Fibroblast of pulmonary artery (primary cell): ENCODE data around the gene S100A3.
A peak's percentile ranks its signal among the peaks of the same experiment; 100 is the strongest.

ENCODE experiments used
- DNase-seq: peaks from one replicate; pipeline ENCODE4 v3.0.0-alpha.2; 2010; ENCODE audit warnings: low read depth
- H3K4me3 ChIP-seq: replicated peaks from 2 replicates; pipeline ENCODE4 v1.5.1; 2011; ENCODE audit warnings: low read depth, mild to moderate bottlenecking, control low read depth, low read length, moderate library complexity
- TF ChIP-seq, protein P1 (sequence below): IDR thresholded peaks from 2 replicates; pipeline ENCODE4 v1.5.1; 2011; ENCODE audit warnings: mild to moderate bottlenecking, control low read depth, low read length, inconsistent platforms; ENCODE audit errors: missing control alignments

S100A3 gene

DNA sequence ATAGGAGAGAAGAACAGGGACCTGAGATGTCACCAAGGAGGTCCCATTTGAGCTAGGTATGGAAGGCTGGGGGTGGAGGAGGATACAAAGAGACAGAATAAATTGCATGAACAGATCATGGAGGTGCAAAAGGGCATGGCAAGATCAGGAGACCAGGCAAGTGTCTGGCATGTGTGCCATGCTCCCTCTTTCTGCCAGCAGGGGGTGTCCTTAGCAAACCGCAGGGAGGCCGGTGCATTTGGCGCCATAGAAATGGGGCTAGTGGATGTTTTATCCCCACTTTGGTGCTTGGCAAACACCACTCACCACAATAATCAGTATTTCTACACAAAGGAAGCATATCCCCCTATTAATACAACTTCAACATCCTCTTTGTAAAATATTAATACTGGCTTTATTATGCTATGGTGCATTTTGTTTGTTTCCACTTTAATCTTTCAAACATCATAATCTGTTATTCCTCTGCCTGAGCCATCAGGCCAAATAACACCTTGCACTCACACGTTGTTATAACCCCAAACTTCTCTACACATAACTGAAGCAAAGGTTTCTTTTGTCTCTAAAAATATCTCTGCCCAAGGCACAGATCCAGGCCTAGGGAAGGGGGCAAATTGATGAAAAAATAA, 39.2 kb downstream of the S100A3 start:
- no peak for DNase-seq
- TF ChIP-seq, protein P1, sequence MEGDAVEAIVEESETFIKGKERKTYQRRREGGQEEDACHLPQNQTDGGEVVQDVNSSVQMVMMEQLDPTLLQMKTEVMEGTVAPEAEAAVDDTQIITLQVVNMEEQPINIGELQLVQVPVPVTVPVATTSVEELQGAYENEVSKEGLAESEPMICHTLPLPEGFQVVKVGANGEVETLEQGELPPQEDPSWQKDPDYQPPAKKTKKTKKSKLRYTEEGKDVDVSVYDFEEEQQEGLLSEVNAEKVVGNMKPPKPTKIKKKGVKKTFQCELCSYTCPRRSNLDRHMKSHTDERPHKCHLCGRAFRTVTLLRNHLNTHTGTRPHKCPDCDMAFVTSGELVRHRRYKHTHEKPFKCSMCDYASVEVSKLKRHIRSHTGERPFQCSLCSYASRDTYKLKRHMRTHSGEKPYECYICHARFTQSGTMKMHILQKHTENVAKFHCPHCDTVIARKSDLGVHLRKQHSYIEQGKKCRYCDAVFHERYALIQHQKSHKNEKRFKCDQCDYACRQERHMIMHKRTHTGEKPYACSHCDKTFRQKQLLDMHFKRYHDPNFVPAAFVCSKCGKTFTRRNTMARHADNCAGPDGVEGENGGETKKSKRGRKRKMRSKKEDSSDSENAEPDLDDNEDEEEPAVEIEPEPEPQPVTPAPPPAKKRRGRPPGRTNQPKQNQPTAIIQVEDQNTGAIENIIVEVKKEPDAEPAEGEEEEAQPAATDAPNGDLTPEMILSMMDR, result peak; percentile 62
- no peak overlapping the region for H3K4me3 ChIP-seq

DNA sequence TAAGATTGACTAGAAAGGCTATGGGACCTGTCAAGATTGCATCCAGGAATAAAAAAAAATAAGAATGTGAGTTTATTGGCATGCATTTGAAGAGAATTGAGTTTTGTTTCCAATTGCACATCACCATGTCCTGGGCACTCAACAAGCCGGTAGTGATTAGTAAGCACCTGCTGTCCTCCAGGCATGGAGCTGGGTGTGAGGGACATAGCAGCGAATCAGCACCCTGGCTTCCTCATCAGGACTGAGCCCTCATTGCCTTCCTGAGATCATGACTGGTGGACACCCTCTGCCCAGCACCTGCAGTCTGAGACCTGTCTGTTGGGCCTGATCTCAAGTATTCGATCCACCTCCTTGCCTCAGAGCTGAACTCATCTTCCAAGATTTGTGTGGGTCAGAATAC, 40.0 kb downstream of the S100A3 start:
- H3K4me3 ChIP-seq, result no peak overlapping the region
- DNase-seq, result no peak
- TF ChIP-seq, protein P1, result no peak

DNA sequence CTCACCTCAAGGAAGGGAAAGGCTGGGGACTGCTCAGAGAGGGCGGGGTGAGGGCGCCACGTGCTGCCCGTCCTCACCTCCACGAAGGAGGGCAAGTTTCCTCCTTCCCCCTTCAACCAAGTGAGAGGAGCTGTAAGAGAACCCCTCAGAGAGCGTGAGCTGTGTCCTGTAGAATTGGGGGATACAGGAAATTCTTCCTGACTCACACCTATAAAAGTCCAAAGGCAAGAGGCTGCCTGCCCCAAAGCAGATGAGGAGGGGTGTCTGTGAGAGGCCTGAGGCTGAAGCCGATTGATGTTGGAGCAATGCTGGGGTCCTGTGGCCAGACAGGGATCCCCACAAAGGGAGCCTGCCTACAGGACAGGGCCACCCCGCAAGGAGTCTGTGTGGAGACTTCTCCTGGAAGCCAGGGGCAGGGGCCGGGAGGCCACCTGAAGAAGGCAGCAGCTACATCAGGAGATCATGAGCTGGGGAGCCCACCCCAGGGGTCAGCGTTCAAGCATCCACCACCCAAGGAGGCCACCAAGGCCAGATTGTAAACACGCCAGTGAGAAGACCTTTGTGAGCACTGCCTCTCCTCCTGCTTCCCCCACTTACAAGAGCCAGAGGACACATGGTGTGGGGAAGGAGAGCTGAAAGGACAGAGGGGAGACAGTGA, 41.0 kb downstream of the S100A3 start:
- no peak overlapping the region for H3K4me3 ChIP-seq
- TF ChIP-seq, protein P1, result no peak
- DNase-seq, result no peak

DNA sequence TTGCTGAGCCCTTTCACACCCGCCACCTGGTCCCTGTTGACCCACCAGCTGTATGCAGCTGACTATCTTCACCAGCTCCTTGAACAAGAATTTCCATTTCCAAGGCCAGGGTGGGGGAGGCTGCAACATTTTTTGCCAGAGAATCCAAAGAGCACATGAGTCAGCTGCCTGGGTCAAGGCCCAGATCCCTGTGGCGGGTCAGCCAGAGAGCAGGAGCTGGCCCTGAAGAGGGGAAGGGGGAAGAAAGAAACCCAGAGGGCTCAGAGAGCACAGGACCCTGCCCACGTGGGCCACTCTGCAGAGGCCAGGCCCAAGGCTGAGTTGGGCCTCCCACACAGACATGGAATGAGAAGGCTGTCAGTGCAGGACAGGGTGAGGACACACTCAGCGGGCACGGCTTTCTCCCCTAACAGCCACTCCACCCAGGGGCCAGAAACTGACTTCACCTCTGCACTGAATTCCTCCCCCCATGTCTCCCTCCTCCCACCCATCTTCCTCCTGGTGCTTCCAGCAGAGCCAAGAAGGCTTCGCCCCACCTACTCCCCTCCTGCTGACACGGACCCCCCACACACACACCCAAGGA, 42.1 kb downstream of the S100A3 start:
- DNase-seq, result peak; percentile 94
- TF ChIP-seq, protein P1, result no peak
- peak overlapping the region; percentile 10 for H3K4me3 ChIP-seq

DNA sequence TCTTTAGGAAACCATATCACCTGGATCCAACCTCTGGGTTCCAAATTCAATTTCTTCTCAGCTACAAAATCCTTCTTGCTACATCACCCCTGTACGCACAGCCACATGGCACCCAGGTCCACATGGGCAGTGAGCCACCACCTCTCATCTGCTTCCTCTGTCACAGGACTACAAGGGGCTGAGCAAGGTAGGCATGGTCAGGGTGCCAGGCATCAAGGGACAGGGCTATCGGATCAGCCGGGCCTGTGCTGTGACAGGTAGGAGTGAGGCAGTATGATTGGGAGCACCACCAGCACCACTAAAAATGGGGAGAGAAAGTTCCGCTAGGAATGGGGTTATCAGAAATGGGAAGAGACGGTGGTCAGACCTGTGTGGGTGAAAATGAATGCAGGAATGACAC, 42.7 kb downstream of the S100A3 start:
- TF ChIP-seq, protein P1, result no peak
- DNase-seq, result no peak
- H3K4me3 ChIP-seq, result no peak overlapping the region

DNA sequence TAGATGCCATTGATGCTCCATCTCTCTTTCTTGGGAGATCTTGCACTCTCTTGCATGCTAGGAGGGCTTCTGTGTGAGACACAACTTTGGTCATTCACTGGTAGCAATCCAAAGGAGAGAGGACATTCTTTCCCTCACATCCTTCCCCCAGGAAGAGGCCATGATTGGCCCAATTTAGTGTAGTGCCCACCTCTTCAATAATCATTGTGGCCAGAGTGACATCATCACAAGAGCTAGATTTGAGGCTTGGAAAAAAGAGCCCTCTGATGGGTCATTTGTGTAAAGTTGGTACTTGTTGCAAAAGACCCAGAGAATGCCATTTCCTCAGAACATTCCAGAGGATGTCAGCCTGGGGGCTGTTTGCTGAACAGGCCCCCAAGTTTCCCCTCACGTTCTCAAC, 43.5 kb downstream of the S100A3 start:
- TF ChIP-seq, protein P1, result no peak
- peak; percentile 23 for DNase-seq
- no peak overlapping the region for H3K4me3 ChIP-seq
